ENCODE results near the gene NDC1.

Gene NDC1

GRCh38 chr1:53715478-53715877 is 122.6 kb downstream of the NDC1 start:
- peak; percentile 37; the same call in 1 of the 2 replicates for TF ChIP-seq CTCF (IDR thresholded peaks at IDR 0.05)
